Testis (tissue), 2 donors: ENCODE data around the gene NCMAP.

Experiments
- CTCF ChIP-seq, 3 experiments: fragments of 450-650 bp in 2 of 3; fragments of 200-600 bp in 1 of 3; sonication (generic) in 1 of 3; IDR thresholded peaks; one replicate each; pipeline ENCODE4 v1.5.1; 2016 to 2019; ENCODE audit warnings: antibody characterized with exemption in 3 of 3, mild to moderate bottlenecking in 2 of 3, moderate library complexity in 1 of 3
- POLR2A ChIP-seq: fragments of 450-650 bp; IDR thresholded peaks from one replicate; pipeline ENCODE4 v1.6.1; 2017; ENCODE audit warnings: antibody characterized with exemption, mild to moderate bottlenecking, moderate library complexity

GRCh38 chr1:24657781-24658180, 101.9 kb downstream of the NCMAP start:
- TF ChIP-seq CTCF (IDR thresholded peaks at IDR 0.05) (no peak), POLR2A (no peak)
